ENCODE data around the gene ACSL4.

Gene ACSL4

DNA sequence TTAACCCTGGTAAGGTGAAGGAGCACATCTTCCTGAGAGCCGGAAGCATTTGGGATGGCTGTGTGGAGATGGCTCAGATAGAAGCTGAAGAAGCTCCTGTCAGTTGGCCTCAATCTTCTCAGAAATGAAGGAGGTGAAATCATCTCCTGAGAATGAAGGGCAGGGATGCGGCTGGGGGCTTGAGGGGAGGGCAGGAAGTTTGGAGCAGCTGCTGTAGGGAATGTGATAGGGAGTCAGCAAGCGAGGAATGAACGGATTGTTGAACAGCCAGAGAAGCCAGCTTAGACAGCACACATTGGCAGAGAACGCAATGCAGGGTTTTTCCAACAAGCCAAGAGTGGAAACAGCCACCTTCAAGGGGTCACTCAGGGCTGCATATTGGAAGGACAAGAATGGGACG is 118.1 kb downstream of the ACSL4 start:
- DNase-seq (ENCODE audit: low read depth in 3 of 3) = no peak

DNA sequence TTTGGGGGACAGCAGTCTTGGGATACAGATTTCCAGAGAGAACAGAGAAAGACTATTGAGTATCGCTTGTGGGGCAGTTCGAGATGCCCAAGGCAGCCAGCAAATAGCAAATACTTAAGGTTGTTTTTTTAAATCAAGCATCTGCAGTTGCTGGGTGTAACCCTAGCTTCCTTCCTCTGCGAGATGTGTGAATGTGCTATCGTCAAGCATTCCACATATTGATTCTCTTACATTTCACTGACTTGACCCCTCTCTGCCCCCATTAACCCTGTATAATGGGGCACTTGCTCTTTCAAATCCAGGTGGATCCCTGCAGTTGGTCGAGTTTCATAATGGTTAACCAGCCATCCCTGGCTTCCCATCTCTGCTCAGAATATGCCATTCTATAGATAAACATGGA is 131.6 kb downstream of the ACSL4 start:
- DNase-seq (ENCODE audit: low read depth in 3 of 3) = no peak

DNA sequence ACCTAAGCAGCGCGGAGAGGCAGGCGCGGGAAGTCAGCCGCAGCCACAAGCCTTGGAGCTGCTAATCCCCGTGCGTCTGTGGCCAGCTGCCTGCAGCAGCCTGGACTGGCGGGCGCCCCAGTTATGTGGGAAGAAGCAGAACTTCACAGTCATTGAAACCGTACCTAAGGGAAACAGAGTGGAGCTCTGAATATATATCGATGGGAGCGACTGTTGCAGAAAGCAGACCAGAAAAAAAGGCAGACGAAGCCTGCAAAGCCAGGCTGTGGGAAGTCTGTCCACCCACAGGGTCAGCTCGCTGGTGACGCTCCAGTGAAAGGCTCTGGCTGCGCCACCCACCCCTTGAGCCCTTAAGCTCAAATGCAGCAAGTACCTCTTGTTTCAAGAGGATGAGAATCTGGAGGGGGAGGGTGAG is 132.8 kb downstream of the ACSL4 start:
- no peak for DNase-seq (ENCODE audit: low read depth in 3 of 3)

DNA sequence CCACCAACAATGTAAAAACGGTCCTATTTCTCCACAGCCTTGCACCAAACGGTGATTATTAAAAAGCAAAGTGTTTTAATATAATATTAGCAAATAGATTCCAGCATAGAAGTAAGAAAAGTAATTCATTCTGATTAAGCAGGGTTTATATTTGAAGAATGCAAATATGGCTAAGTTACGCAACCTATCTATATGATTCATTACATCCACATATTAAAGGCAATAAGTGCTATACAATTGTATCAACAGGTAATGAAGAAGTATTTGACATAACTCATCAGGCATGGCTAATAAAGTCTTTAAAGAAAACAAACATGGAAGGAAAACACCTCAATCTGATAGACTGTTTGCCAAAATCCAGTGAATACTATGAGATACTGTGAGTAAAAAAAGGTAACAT is 137.0 kb downstream of the ACSL4 start:
- no peak for DNase-seq (ENCODE audit: low read depth in 3 of 3)
